SK-N-MC (cell line): ENCODE results near the gene NDUFS7.

Source experiments
- DNase-seq: peaks from one replicate; pipeline ENCODE4 v3.0.0-alpha.2; 2011; ENCODE audit warnings: low read depth, low spot score
- H3K27ac ChIP-seq: fragments of 200-600 bp; sonication (generic); 2 replicates; pipeline ENCODE4 v1.5.1; 2016; ENCODE audit warnings: mixed run types
- H3K36me3 ChIP-seq: fragments of 200-600 bp; sonication (generic); 2 replicates; pipeline ENCODE4 v1.6.1; 2017; ENCODE audit warnings: antibody characterized with exemption, low read length, mixed read lengths; ENCODE audit not compliant: insufficient read depth
- H3K4me3 ChIP-seq: fragments of 200-600 bp; sonication (generic); 2 replicates; pipeline ENCODE4 v1.5.1; 2016
- H3K9ac ChIP-seq: fragments of 200-600 bp; sonication (generic); 2 replicates; pipeline ENCODE4 v1.8.0; 2017; ENCODE audit warnings: mixed run types, mixed read lengths; ENCODE audit not compliant: insufficient read length
- H3K9me3 ChIP-seq: fragments of 200-600 bp; sonication (generic); 2 replicates; pipeline ENCODE4 v1.6.1; 2017; ENCODE audit warnings: low read depth, mild to moderate bottlenecking, antibody characterized with exemption, low read length, moderate library complexity, mixed read lengths
- EZH2 ChIP-seq: fragments of 200-600 bp; sonication (generic); IDR thresholded peaks from one replicate; pipeline ENCODE4 v1.6.1; 2017; ENCODE audit warnings: antibody characterized with exemption
- FOXP2 ChIP-seq: optimal IDR thresholded peaks from 2 replicates; pipeline ENCODE3; 2011; ENCODE audit warnings: mild to moderate bottlenecking, moderate library complexity; ENCODE audit not compliant: insufficient read depth; ENCODE audit errors: extremely low read length, control extremely low read depth
- POLR2AphosphoS5 ChIP-seq: IDR thresholded peaks from 2 replicates; pipeline ENCODE4 v1.6.1; 2012; ENCODE audit warnings: mild to moderate bottlenecking, low read depth, low read length, borderline replicate concordance

NDUFS7 gene

DNA sequence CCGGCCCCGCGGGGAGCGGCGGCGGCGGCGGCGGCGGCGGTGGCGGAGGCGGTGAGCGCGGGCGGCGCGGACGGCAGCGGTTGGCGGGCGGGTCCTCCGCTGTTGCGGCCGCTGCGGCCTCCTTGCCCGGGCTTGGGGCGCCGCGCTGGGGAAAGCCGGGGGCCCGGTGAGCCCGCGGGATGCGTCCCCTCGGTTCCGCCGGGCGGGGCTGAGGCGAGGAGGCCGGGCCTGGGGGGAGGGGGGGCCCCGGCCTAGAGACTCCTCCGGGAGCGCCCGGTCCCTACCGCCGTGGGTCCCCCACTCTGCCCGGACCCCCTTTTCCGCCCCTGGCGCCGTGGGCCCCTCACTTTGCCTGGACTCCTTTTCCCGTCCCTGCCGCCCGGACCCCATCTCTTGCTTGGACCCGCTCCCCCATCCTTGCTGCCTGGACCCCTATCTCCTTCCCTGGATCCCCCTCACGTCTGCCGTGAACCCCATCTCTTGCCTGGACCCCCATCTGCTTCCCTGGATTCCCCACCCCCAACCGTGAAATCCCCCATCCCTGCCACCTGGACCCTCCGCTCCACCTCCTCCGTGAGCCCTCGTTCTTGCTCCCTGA lies 28.6 kb upstream of the NDUFS7 start:
- no peak for TF ChIP-seq EZH2
- TF ChIP-seq FOXP2 = no peak
- TF ChIP-seq POLR2AphosphoS5 = no peak
- Histone ChIP-seq H3K9me3 (no peaks in the 10 kb centered on the region), H3K27ac (no peak overlapping the region), H3K36me3 (peaks cover 19% of the 10 kb centered on the region), H3K4me3 (peak overlapping the region; percentile 84), H3K9ac (peak overlapping the region; percentile 70)
- no peak for DNase-seq

DNA sequence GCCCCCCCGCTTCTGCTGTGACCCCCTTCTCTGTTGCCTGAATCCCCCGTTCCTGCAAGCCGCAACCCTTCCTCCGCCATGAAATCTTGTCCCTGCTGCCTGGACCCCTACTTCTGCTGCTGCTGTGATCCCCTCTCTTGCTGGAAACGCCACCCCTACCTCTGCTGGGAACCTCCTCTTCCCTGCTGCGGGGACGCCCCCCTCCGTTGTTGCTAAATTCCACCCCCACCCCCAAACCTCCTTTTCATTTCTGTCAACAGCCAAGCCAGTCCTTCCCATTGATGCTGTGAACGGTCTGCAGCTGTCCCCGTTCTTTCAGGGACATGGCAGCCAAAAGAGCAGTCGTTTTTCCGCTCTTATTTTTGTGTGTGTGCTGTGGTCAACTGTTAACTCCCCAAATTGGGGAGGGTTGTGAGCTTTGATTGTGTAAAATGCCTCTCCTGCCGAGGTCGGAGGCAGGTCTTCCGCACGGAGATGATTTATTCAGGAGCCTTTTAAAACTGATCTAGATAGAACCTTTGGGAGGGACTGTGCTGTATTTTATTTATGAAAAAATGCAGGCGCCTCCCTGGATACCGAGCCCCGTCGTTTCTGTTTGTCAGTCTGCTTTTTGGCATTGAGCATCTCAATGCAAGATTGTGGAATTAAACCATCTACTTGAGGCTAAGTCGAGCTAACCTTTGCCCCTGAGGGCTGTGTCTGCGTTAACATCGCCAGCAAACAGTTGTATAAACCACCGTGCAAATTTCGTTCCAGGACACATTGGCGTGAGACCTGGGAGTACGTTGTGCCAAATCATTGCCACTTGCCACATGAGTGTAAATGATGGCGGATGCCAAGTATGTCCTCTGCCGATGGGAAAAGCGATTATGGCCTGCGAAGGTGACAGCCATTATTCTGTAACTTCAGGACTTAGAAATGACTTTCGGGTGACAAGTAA lies 27.9 kb upstream of the NDUFS7 start:
- no peaks in the 10 kb centered on the region for H3K9me3 ChIP-seq
- peak overlapping the region; percentile 84 for H3K4me3 ChIP-seq
- no peak overlapping the region for H3K27ac ChIP-seq
- TF ChIP-seq POLR2AphosphoS5 (no peak), EZH2 (no peak), FOXP2 (no peak)
- peaks cover 25% of the 10 kb centered on the region for H3K36me3 ChIP-seq
- DNase-seq = no peak
- H3K9ac ChIP-seq = peak overlapping the region; percentile 70

DNA sequence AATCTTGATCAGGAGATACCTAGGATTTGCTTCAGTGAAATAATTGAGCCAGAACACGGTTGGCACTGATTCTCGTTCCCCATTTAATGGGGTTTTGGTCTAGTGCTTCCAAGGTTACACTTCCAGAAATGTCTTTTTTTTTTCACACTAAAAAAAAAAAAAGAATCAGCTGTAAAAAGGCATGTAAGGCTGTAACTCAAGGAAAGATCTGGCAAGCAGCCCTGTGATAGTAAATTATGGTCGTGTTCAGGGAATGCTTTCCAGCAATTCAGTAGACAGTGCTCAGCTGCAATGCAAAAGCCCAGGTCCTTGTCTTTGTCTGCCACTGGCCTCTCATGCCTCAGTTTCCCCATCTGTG lies 27.2 kb upstream of the NDUFS7 start:
- H3K9ac ChIP-seq = no peak overlapping the region
- no peak for DNase-seq
- H3K9me3 ChIP-seq = no peaks in the 10 kb centered on the region
- H3K27ac ChIP-seq = no peak overlapping the region
- H3K36me3 ChIP-seq = peaks cover 25% of the 10 kb centered on the region
- TF ChIP-seq EZH2 = no peak
- no peak for TF ChIP-seq POLR2AphosphoS5
- TF ChIP-seq FOXP2 = no peak
- peak overlapping the region; percentile 84 for H3K4me3 ChIP-seq

DNA sequence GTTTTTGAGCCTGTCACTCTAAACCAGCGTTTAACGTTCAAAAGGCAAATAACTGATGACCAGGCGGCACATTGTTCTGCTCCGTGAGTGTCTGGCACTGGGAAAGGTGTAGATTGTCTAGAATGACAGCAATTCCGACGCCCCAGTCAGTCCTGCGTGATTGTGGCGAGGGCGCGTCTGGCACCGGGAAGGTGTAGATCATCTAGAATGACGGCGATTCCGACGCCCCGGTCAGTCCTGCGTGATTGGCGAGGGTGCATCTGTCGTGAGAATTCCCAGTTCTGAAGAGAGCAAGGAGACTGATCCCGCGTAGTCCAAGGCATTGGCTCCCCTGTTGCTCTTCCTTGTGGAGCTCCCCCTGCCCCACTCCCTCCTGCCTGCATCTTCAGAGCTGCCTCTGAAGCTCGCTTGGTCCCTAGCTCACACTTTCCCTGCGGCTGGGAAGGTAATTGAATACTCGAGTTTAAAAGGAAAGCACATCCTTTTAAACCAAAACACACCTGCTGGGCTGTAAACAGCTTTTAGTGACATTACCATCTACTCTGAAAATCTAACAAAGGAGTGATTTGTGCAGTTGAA lies 26.1 kb upstream of the NDUFS7 start:
- Histone ChIP-seq H3K9me3 (no peaks in the 10 kb centered on the region), H3K27ac (no peak overlapping the region), H3K4me3 (no peak overlapping the region), H3K9ac (no peak overlapping the region), H3K36me3 (peaks cover 34% of the 10 kb centered on the region)
- TF ChIP-seq FOXP2 = no peak
- no peak for TF ChIP-seq EZH2
- no peak for TF ChIP-seq POLR2AphosphoS5
- no peak for DNase-seq

DNA sequence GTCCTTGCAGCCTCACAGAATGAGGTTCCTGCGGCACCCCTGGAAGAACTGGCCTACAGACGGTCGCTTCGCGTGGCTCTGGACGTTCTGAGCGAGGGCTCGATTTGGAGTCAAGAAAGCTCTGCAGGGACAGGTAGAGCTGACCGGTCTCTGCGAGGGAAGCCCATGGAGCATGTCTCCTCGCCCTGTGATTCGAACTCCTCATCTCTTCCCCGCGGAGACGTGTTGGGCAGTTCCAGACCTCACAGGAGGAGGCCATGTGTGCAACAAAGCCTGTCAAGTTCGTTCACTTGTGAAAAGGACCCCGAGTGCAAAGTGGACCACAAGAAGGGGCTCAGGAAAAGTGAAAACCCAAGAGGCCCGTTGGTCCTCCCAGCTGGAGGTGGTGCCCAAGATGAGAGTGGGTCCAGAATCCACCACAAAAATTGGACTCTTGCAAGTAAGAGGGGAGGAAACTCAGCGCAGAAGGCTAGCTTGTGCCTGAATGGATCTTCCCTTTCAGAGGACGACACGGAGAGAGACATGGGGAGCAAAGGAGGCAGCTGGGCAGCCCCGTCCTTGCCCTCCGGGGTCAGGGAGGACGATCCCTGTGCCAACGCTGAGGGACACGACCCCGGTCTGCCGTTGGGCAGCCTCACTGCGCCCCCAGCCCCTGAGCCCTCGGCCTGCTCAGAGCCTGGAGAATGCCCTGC lies 23.4 kb upstream of the NDUFS7 start:
- no peaks in the 10 kb centered on the region for H3K9me3 ChIP-seq
- DNase-seq = no peak
- peak overlapping the region; percentile 82; the same call in 1 of the 2 replicates for H3K27ac ChIP-seq
- H3K9ac ChIP-seq = peak overlapping the region; percentile 51
- H3K4me3 ChIP-seq = peak overlapping the region; percentile 73
- TF ChIP-seq POLR2AphosphoS5 (no peak), FOXP2 (no peak), EZH2 (no peak)
- peaks cover 43% of the 10 kb centered on the region for H3K36me3 ChIP-seq

DNA sequence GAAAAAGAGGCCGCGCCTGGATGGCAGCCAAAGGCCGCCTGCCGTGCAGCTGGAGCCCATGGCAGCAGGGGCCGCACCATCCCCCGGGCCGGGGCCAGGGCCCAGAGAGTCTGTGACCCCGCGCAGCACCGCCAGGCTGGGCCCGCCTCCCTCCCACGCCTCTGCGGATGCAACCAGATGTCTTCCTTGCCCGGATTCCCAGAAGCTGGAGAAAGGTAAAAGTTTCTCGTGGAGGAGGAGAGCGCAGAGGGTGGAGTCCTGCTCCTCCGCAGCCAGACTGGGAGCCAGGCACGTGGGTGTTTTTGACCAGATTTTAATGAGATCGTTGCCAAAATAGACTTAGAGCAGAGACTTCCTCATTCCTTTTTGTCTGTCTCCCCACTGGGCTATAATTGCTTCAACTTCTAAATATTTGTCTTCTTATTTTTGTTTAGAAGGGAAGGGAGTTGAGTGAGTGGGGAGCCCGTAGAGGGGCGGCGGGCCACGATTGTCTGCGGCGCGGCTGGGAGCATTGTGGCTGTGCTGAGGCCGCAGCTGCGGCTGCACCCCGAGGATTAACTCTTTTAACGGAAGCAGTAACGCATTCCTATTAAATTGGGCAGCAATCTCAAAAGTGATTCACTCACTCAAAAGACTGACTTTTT lies 22.8 kb upstream of the NDUFS7 start:
- H3K4me3 ChIP-seq = peak overlapping the region; percentile 73
- no peaks in the 10 kb centered on the region for H3K9me3 ChIP-seq
- H3K27ac ChIP-seq = peak overlapping the region; percentile 82
- peaks cover 43% of the 10 kb centered on the region for H3K36me3 ChIP-seq
- no peak for DNase-seq
- TF ChIP-seq EZH2 (no peak), POLR2AphosphoS5 (no peak), FOXP2 (no peak)
- H3K9ac ChIP-seq = peak overlapping the region; percentile 51

DNA sequence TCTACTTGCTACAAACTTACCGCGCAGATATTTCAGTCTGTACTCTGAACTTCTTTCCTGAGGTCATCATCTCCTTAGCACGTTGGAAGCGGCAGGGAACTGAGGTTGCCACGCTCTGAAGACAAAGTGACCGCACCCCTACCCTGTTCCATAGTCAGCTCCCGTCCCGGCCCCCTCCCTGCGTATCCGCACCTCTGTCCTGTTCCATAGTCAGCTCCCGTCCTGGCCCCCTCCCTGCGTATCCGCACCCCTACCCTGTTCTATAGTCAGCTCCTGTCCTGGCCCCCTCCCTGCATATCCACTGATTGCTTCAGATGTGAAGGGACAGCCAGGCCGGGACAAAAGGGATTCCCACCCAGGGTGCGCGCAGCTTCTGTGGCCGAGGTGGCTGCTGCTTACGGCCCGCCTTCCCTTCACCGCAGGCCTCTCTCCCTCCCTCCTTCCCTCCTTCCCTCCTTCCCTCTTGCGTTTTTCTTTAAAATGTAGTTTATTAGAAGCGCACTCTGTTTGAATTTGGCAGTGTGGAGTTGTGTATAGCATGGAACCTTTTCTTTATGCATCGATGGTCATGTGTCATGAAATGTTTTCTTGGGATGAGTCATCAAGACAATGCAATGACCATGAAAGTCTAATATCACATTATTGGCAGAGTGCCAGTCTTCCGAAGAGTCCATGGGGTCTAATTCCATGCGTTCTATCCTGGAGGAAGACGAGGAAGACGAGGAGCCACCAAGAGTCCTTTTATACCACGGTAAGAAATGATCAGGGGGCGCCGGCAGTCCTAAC lies 21.9 kb upstream of the NDUFS7 start:
- DNase-seq = no peak
- Histone ChIP-seq H3K9ac (peak overlapping the region; percentile 51), H3K36me3 (peaks cover 43% of the 10 kb centered on the region), H3K27ac (peak overlapping the region; percentile 82), H3K9me3 (no peaks in the 10 kb centered on the region), H3K4me3 (peak overlapping the region; percentile 73)
- TF ChIP-seq POLR2AphosphoS5 = no peak
- no peak for TF ChIP-seq FOXP2
- no peak for TF ChIP-seq EZH2
